ENCODE results near the gene C3orf33. TPM values are rescaled to one million over a fixed set of nuclear protein-coding genes. Genes with fewer than 3 reads are reported as not detected.

C3orf33 gene
- total and polyA plus RNA-seq, 2 donors (not counting 1 experiment from before 2014, with no cell fraction given) = 0.88 to 1.7 TPM

- H3K4me1 Mint-ChIP-seq = peaks cover 19% of the 10 kb centered on the region
- POLR2A ChIA-PET = no interaction called here
- Histone ChIP-seq H3K27me3 (replicated peaks in 1 of 4; ENCODE audit: control extremely low read depth in 1 of 4, control insufficient read depth in 3 of 4, insufficient read depth in 4 of 4, low read length in 3 of 4) (peaks cover 0 to 14% (median 4%) of the 10 kb centered on the region in 4 experiments), H4K20me1 (ENCODE audit: control insufficient read depth, insufficient read depth, low read length, poor library complexity, severe bottlenecking) (no peaks in the 10 kb centered on the region), H3K4me1 (ENCODE audit: control insufficient read depth in 2 of 2, insufficient read depth in 2 of 2, low read length in 2 of 2) (peaks cover 4 to 22% of the 10 kb centered on the region in 2 donors), H3K9me3 (ENCODE audit: control extremely low read depth in 1 of 3, control insufficient read depth in 2 of 3, insufficient read depth in 1 of 3, low read length in 2 of 3) (no peaks in the 10 kb centered on the region), H2AFZ (ENCODE audit: insufficient read depth, low read depth, low read length, poor library complexity, severe bottlenecking) (no peak overlapping the region), H3K79me2 (ENCODE audit: control insufficient read depth, insufficient read depth, low read length) (no peaks in the 10 kb centered on the region), H3K4me2 (replicated peaks; ENCODE audit: low read depth, low read length, poor library complexity, severe bottlenecking) (no peak overlapping the region), H3K4me3 (ENCODE audit: control extremely low read depth in 1 of 5, extremely low read depth in 1 of 5, insufficient read depth in 1 of 5, low read depth in 2 of 5, low read length in 4 of 5) (no peak overlapping the region), H3K9ac (ENCODE audit: low read length) (no peak overlapping the region), H3K27ac (ENCODE audit: low read length in 2 of 2) (no peak overlapping the region), H3K36me3 (replicated peaks in 1 of 2; ENCODE audit: control extremely low read depth in 1 of 2, control insufficient read depth in 1 of 2, extremely low read depth in 1 of 2, insufficient read depth in 2 of 2, low read length in 1 of 2) (no peaks in the 10 kb centered on the region)
- CTCF ChIA-PET = interaction anchor here (0.6 to 1.0 kb wide), 3 partner anchors 13 to 58 kb away, joined by 3 read pairs; partner anchors contain the start of gene C3orf33
- WGBS (ENCODE audit: insufficient coverage) = 91% methylated on average over 5 of the region's 8 CpGs
- TF ChIP-seq EZH2 (IDR thresholded peaks at IDR 0.05; ENCODE audit: borderline replicate concordance, insufficient read depth, low read depth, low read length, poor library complexity, severe bottlenecking) (no peak), CTCF (IDR thresholded peaks at IDR 0.05) (no peak)
- no peak for ATAC-seq (ENCODE audit: low read depth)
- H3K27me3 Mint-ChIP-seq = peaks cover under 1% of the 10 kb centered on the region
- no peak for DNase-seq
- no peaks in the 10 kb centered on the region for H3K9me3 Mint-ChIP-seq (ENCODE audit: insufficient read depth)
- intact Hi-C loops (cut with micrococcal nuclease) = loop anchor here (5.0 kb wide), 1 partner anchor 124 kb away; the partner anchor contains the start of gene GMPS
- no peak overlapping the region for H3K27ac Mint-ChIP-seq
- H3K4me3 Mint-ChIP-seq = no peak overlapping the region
Measured at GRCh38 chr3:155748611-155749365, 57.3 kb downstream of the C3orf33 start.

- peaks cover 6% of the 10 kb centered on the region for H3K27me3 Mint-ChIP-seq
- no peak overlapping the region for H3K4me3 Mint-ChIP-seq
- H3K4me1 Mint-ChIP-seq = peaks cover 22% of the 10 kb centered on the region
- Histone ChIP-seq H3K9me3 (ENCODE audit: control extremely low read depth in 1 of 3, control insufficient read depth in 2 of 3, insufficient read depth in 1 of 3, low read length in 2 of 3) (no peaks in the 10 kb centered on the region), H3K4me3 (ENCODE audit: control extremely low read depth in 1 of 5, extremely low read depth in 1 of 5, insufficient read depth in 1 of 5, low read depth in 2 of 5, low read length in 4 of 5) (no peak overlapping the region), H3K9ac (ENCODE audit: low read length) (no peak overlapping the region), H3K79me2 (ENCODE audit: control insufficient read depth, insufficient read depth, low read length) (no peaks in the 10 kb centered on the region), H3K36me3 (replicated peaks in 1 of 2; ENCODE audit: control extremely low read depth in 1 of 2, control insufficient read depth in 1 of 2, extremely low read depth in 1 of 2, insufficient read depth in 2 of 2, low read length in 1 of 2) (no peaks in the 10 kb centered on the region), H4K20me1 (ENCODE audit: control insufficient read depth, insufficient read depth, low read length, poor library complexity, severe bottlenecking) (no peaks in the 10 kb centered on the region), H3K27me3 (replicated peaks in 1 of 4; ENCODE audit: control extremely low read depth in 1 of 4, control insufficient read depth in 3 of 4, insufficient read depth in 4 of 4, low read length in 3 of 4) (peaks cover 0 to 21% (median 6%) of the 10 kb centered on the region in 4 experiments), H3K27ac (ENCODE audit: low read length in 2 of 2) (no peak overlapping the region), H3K4me2 (replicated peaks; ENCODE audit: low read depth, low read length, poor library complexity, severe bottlenecking) (no peak overlapping the region), H3K4me1 (ENCODE audit: control insufficient read depth in 2 of 2, insufficient read depth in 2 of 2, low read length in 2 of 2) (peaks cover 9 to 28% of the 10 kb centered on the region in 2 donors), H2AFZ (ENCODE audit: insufficient read depth, low read depth, low read length, poor library complexity, severe bottlenecking) (no peak overlapping the region)
- H3K9me3 Mint-ChIP-seq (ENCODE audit: insufficient read depth) = no peaks in the 10 kb centered on the region
- POLR2A ChIA-PET = no interaction called here
- TF ChIP-seq EZH2 (IDR thresholded peaks at IDR 0.05; ENCODE audit: borderline replicate concordance, insufficient read depth, low read depth, low read length, poor library complexity, severe bottlenecking) (no peak), CTCF (IDR thresholded peaks at IDR 0.05) (no peak)
- ATAC-seq (ENCODE audit: low read depth) = no peak
- WGBS (ENCODE audit: insufficient coverage) = no CpG with 5 or more reads among the region's 3 CpGs
- DNase-seq = no peak
- no peak overlapping the region for H3K27ac Mint-ChIP-seq
- intact Hi-C loops (cut with micrococcal nuclease) = loop anchor here (5.0 kb wide), 1 partner anchor 124 kb away; the partner anchor contains the start of gene GMPS
- CTCF ChIA-PET = interaction anchor here (0.8 kb wide), 1 partner anchor 13 kb away, joined by 3 read pairs; no protein-coding TSS in a partner anchor
Measured at GRCh38 chr3:155747946-155748290, 58.2 kb downstream of the C3orf33 start.

Measured in B cell (primary cell).